Spleen (tissue), 7 donors: ENCODE data around the gene PTPRM.

Source experiments
- POLR2A ChIP-seq, 3 donors: fragments of 450-650 bp; IDR thresholded peaks; one replicate each; pipeline ENCODE4 v1.5.1; 2017; ENCODE audit warnings: antibody characterized with exemption in 3 of 3, mild to moderate bottlenecking in 1 of 3
- POLR2AphosphoS5 ChIP-seq, 3 donors: sonication (generic); formaldehyde crosslinking; IDR thresholded peaks; one replicate each; pipeline ENCODE4 v1.5.1; 2017; ENCODE audit warnings: antibody characterized with exemption in 3 of 3
- TF ChIP-seq, protein P1 (sequence below), 11 experiments: fragments of 200-600 bp in 7 of 11; fragments of 450-650 bp in 4 of 11; sonication (generic) in 4 of 11; IDR thresholded peaks in 8 of 11; conservative IDR thresholded peaks in 3 of 11; 1 replicate in 7 of 11; 2 replicates in 4 of 11; pipeline versions ENCODE4 v1.4.0 to v1.8.0; 2016 to 2021; ENCODE audit warnings: antibody characterized with exemption in 11 of 11, inconsistent platforms in 4 of 11, mild to moderate bottlenecking in 1 of 11
- donor health status: DM: no; HTN: no; CAD: no; lungs with moderate emphysema.
- donor health status: DM: no; HTN: no; CAD: no.
- donor health status: DM: no; HTN: no; CAD: no.

DNA sequence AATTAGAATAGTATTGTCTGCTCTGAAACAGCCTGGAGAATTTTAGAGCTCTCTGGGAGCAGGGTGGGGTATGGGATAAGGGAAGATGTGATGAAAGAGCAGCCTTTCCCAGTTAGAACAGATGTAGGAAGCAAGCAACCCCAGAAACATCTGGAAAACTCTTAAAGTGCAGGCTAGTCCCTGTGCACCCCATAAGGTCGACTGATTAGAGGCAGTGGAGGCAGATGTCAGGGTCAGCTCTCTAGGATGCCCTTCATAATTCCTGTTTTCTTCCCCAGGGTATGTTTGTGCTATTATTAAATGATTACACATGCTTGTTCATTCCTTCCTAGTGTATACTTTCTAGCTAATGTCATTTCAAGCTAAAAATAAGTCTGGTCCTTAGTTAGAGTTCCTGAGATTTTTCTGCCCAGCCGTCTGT lies 41.7 kb downstream of the PTPRM start:
- no peak for TF ChIP-seq POLR2A (IDR thresholded peaks at IDR 0.05)
- TF ChIP-seq, protein P1, sequence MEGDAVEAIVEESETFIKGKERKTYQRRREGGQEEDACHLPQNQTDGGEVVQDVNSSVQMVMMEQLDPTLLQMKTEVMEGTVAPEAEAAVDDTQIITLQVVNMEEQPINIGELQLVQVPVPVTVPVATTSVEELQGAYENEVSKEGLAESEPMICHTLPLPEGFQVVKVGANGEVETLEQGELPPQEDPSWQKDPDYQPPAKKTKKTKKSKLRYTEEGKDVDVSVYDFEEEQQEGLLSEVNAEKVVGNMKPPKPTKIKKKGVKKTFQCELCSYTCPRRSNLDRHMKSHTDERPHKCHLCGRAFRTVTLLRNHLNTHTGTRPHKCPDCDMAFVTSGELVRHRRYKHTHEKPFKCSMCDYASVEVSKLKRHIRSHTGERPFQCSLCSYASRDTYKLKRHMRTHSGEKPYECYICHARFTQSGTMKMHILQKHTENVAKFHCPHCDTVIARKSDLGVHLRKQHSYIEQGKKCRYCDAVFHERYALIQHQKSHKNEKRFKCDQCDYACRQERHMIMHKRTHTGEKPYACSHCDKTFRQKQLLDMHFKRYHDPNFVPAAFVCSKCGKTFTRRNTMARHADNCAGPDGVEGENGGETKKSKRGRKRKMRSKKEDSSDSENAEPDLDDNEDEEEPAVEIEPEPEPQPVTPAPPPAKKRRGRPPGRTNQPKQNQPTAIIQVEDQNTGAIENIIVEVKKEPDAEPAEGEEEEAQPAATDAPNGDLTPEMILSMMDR (IDR thresholded peaks at IDR 0.05 in 8 of 11, conservative IDR thresholded peaks at IDR 0.05 in 3 of 11): no peak
- no peak for TF ChIP-seq POLR2AphosphoS5 (IDR thresholded peaks at IDR 0.05)
